Measurements from ENCODE around the gene BRINP3. TPM values are rescaled to one million over a fixed set of nuclear protein-coding genes. Genes with fewer than 3 reads are reported as not detected.

BRINP3 gene
- total and polyA plus RNA-seq, 2 experiments from 2014 or later, result not detected

GRCh38 chr1:190377294-190377693 is 100.4 kb downstream of the BRINP3 start:
- DNase-seq (ENCODE audit: low spot score) (no peak), ATAC-seq (no peak)
- TF ChIP-seq CTCF (conservative IDR thresholded peaks at IDR 0.05; ENCODE audit: low read depth in 2 of 2) (no peak), EZH2 (IDR thresholded peaks at IDR 0.05; ENCODE audit: low read depth, unreplicated experiment) (no peak), ZNF331 (CRISPR knock-in tag; IDR thresholded peaks at IDR 0.05; ENCODE audit: low read depth) (no peak), ZNF462 (CRISPR knock-in tag; IDR thresholded peaks at IDR 0.05) (no peak), STAT1 (IDR thresholded peaks at IDR 0.05; ENCODE audit: unreplicated experiment) (no peak), ETS1 (IDR thresholded peaks at IDR 0.05) (no peak), CREB1 (CRISPR knock-in tag; IDR thresholded peaks at IDR 0.05; ENCODE audit: low read depth) (no peak), REST (IDR thresholded peaks at IDR 0.05; ENCODE audit: unreplicated experiment) (no peak), POLR2AphosphoS5 (IDR thresholded peaks at IDR 0.05; ENCODE audit: low read depth) (no peak), JUNB (IDR thresholded peaks at IDR 0.05; ENCODE audit: unreplicated experiment) (no peak), NANOG (IDR thresholded peaks at IDR 0.05; ENCODE audit: borderline replicate concordance) (no peak), ZNF114 (CRISPR knock-in tag; IDR thresholded peaks at IDR 0.05) (no peak), EZH2phosphoT487 (IDR thresholded peaks at IDR 0.05; ENCODE audit: unreplicated experiment) (no peak)
- Histone ChIP-seq H3K27ac (ENCODE audit: low read depth) (no peak overlapping the region), H3K4me1 (ENCODE audit: insufficient read depth) (no peaks in the 10 kb centered on the region), H3K9me2 (ENCODE audit: insufficient read depth) (no peaks in the 10 kb centered on the region), H3K4me2 (no peak overlapping the region), H3K36me3 (ENCODE audit: insufficient read depth) (no peaks in the 10 kb centered on the region), H3K27me3 (ENCODE audit: insufficient read depth) (no peaks in the 10 kb centered on the region), H2AFZ (no peak overlapping the region), H3K4me3 (no peak overlapping the region), H3K79me2 (replicated peaks; ENCODE audit: insufficient read depth) (no peaks in the 10 kb centered on the region), H3F3A (replicated peaks; ENCODE audit: low read depth) (no peaks in the 10 kb centered on the region), H4K20me1 (replicated peaks; ENCODE audit: insufficient read depth) (no peaks in the 10 kb centered on the region)
- Mint-ChIP-seq H3K9me3 (no peaks in the 10 kb centered on the region), H3K27ac (no peak overlapping the region), H3K27me3 (ENCODE audit: insufficient read depth, low read depth, poor library complexity) (no peaks in the 10 kb centered on the region), H3K4me3 (no peak overlapping the region), H3K36me3 (ENCODE audit: low read depth) (no peaks in the 10 kb centered on the region), H3K4me1 (no peaks in the 10 kb centered on the region)
